ENCODE results near the gene AUTS2.

The AUTS2 gene

DNA sequence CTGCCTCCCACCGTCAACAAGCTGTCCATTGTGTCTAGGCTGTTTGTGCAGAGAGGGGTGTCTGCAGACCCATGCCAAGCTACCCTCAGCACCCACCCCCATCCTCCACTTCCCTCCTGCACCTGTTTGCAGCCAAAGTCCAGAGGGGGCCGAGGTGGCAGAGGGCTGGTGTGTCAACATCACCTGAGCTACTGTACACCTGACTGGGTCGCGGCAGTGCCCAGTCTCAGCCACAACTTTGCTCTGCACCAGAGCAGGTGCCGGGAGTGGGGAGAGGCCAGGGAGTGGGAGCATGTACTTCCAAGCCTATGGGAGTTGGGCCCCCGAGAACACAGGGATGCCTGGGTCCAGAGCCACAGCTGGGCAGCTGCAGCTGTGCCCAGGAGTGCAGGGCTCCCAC lies 93.1 kb downstream of the AUTS2 start:
- H3K4me3 Mint-ChIP-seq = no peak overlapping the region

DNA sequence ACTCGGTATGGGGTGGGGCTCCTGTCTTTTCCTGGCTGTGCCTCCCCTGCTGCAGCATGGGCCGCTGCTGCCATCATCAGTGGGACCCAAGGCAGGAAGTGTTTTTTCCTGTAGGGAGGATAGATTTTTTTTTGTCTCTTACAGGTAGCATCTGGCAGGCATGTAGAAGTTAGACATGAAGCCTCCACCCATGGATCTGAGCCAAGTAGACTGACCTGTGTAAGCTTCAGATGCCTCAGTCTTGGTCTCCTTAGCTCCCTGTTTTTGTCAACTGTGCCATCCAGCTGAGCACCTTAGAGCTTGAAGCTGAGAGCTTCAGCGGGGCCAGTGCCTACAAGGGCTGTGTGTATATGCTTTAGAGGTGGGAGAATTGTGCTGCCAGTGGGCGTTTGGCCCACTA lies 93.5 kb downstream of the AUTS2 start:
- Mint-ChIP-seq H3K4me3 (no peak overlapping the region), H3K27me3 (ENCODE audit: low read depth) (no peaks in the 10 kb centered on the region), H3K27ac (no peak overlapping the region), H3K4me1 (peaks cover 35% of the 10 kb centered on the region), H3K9me3 (no peaks in the 10 kb centered on the region), H3K36me3 (ENCODE audit: low read depth) (no peaks in the 10 kb centered on the region)
- TF ChIP-seq, protein P1, sequence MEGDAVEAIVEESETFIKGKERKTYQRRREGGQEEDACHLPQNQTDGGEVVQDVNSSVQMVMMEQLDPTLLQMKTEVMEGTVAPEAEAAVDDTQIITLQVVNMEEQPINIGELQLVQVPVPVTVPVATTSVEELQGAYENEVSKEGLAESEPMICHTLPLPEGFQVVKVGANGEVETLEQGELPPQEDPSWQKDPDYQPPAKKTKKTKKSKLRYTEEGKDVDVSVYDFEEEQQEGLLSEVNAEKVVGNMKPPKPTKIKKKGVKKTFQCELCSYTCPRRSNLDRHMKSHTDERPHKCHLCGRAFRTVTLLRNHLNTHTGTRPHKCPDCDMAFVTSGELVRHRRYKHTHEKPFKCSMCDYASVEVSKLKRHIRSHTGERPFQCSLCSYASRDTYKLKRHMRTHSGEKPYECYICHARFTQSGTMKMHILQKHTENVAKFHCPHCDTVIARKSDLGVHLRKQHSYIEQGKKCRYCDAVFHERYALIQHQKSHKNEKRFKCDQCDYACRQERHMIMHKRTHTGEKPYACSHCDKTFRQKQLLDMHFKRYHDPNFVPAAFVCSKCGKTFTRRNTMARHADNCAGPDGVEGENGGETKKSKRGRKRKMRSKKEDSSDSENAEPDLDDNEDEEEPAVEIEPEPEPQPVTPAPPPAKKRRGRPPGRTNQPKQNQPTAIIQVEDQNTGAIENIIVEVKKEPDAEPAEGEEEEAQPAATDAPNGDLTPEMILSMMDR (IDR thresholded peaks at IDR 0.05; ENCODE audit: unreplicated experiment in 3 of 3) = no peak

More for the DNA sequence above, 93.1 kb downstream of the AUTS2 start:
- Mint-ChIP-seq H3K9me3 (no peaks in the 10 kb centered on the region), H3K27ac (no peak overlapping the region), H3K36me3 (ENCODE audit: low read depth) (no peaks in the 10 kb centered on the region), H3K4me1 (peaks cover 35% of the 10 kb centered on the region), H3K27me3 (ENCODE audit: low read depth) (no peaks in the 10 kb centered on the region)
- TF ChIP-seq, protein P1 (IDR thresholded peaks at IDR 0.05; ENCODE audit: unreplicated experiment in 3 of 3) = no peak

DNA sequence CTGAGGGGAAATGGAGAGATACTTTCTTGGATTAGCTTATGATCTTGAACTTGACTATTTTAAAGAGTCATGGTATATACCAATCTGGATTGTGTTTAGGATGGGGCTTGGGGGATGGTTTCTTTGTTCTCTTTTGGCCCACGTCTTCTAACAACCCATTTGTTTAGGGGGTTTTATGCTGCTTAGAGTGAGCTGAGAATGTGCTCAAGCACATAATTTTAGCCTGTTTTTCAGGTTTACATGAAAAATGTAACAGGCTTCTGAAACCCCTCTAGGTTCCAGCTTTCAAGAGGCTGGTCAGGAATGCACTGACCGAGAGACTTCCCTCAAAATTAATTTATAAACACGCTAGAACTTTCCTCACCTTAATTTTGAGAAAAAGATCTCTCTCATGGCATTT lies 94.3 kb downstream of the AUTS2 start:
- no peak overlapping the region for H3K4me3 Mint-ChIP-seq
- peaks cover 31% of the 10 kb centered on the region for H3K4me1 Mint-ChIP-seq
- no peaks in the 10 kb centered on the region for H3K36me3 Mint-ChIP-seq (ENCODE audit: low read depth)
- TF ChIP-seq, protein P1 (IDR thresholded peaks at IDR 0.05; ENCODE audit: unreplicated experiment in 3 of 3) = no peak
- no peaks in the 10 kb centered on the region for H3K9me3 Mint-ChIP-seq
- H3K27me3 Mint-ChIP-seq (ENCODE audit: low read depth) = no peaks in the 10 kb centered on the region
- H3K27ac Mint-ChIP-seq = no peak overlapping the region

DNA sequence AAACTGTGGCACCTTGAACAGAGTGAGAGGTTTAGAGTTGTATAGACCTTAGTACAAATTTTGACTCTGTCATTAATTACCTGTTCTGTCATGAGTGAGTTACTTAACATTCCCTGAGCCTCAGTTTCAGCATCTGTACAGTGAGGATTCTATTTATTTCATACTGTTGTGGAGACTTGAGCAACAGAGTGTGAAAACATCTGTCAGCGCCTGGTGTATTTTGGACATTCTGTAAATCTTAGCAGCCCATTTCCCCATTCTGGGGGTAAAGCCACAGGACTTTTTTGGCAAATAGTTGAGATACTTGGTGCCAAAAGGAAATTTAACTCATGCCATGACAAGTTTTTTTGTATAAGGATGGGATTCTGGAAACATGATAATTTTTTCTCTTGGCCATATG lies 94.8 kb downstream of the AUTS2 start:
- H3K4me3 Mint-ChIP-seq = no peak overlapping the region
- no peaks in the 10 kb centered on the region for H3K36me3 Mint-ChIP-seq (ENCODE audit: low read depth)
- H3K4me1 Mint-ChIP-seq = peaks cover 27% of the 10 kb centered on the region
- H3K27ac Mint-ChIP-seq = no peak overlapping the region
- no peaks in the 10 kb centered on the region for H3K9me3 Mint-ChIP-seq
- H3K27me3 Mint-ChIP-seq (ENCODE audit: low read depth) = no peaks in the 10 kb centered on the region
- TF ChIP-seq, protein P1 (IDR thresholded peaks at IDR 0.05; ENCODE audit: unreplicated experiment in 3 of 3) = no peak

DNA sequence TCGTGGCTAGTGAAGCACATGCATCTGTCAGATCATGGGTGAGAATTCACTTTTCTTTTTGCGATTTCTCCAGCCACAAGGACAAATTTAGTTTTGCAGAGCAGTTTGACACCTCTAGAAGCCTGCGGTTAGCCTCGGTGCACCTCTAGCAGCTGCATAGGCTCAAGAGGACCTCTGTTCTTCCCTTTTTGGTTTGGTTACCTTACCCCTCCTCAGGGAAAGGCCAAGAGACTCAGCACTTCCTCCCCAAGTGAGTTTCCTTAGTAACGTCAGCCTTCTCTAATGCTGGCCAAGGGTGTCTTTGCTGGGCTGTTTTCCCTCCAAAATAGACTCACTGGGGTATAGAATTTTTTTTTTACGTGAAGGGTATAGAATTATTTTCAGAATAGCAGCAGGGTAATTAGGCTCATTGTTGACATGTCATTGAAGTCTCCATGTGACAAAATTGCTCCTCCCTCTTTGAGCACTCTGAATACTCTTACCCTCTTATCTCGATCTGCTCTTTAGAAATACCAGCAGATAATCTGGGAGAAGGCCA lies 97.8 kb downstream of the AUTS2 start:
- Mint-ChIP-seq H3K4me1 (peaks cover 19% of the 10 kb centered on the region), H3K36me3 (ENCODE audit: low read depth) (no peaks in the 10 kb centered on the region), H3K27ac (no peak overlapping the region), H3K27me3 (ENCODE audit: low read depth) (no peaks in the 10 kb centered on the region), H3K4me3 (no peak overlapping the region), H3K9me3 (no peaks in the 10 kb centered on the region)
- TF ChIP-seq, protein P1 (IDR thresholded peaks at IDR 0.05; ENCODE audit: unreplicated experiment in 3 of 3) = no peak
